Spleen (tissue), 11 donors: ENCODE measurements around the gene LAMP2. TPM values are rescaled to one million over a fixed set of nuclear protein-coding genes. Genes with fewer than 3 reads are reported as not detected.

Experiments
- DNase-seq: peaks from one replicate; pipeline ENCODE4 v3.0.0-alpha.2; 2020
- H3K27ac ChIP-seq, 8 donors: fragments of 200-600 bp; sonication (generic) in 7 of 8; 1 replicate in 4 of 8; 2 replicates in 4 of 8; pipeline versions ENCODE4 v1.5.0 to v1.8.0; 2016 to 2021; ENCODE audit warnings: inconsistent platforms in 4 of 8, mild to moderate bottlenecking in 4 of 8, moderate library complexity in 1 of 8
- H3K27me3 ChIP-seq, 7 donors: fragments of 200-600 bp; sonication (generic) in 6 of 7; replicated peaks in 1 of 7; 1 replicate in 4 of 7; 2 replicates in 3 of 7; pipeline versions ENCODE4 v1.5.0 to v1.8.0; 2016 to 2021; ENCODE audit warnings: inconsistent platforms in 3 of 7, mild to moderate bottlenecking in 1 of 7
- H3K36me3 ChIP-seq, 6 donors: fragments of 200-600 bp; sonication (generic) in 5 of 6; 1 replicate in 4 of 6; 2 replicates in 2 of 6; pipeline versions ENCODE4 v1.5.0 to v1.8.0; 2016 to 2021; ENCODE audit warnings: inconsistent platforms in 2 of 6
- H3K4me1 ChIP-seq, 6 donors: fragments of 200-600 bp; sonication (generic) in 5 of 6; 1 replicate in 3 of 6; 2 replicates in 3 of 6; pipeline versions ENCODE4 v1.5.0 to v1.8.0; 2016 to 2021; ENCODE audit warnings: inconsistent platforms in 3 of 6
- H3K4me3 ChIP-seq, 8 donors: fragments of 200-600 bp; sonication (generic) in 7 of 8; 1 replicate in 4 of 8; 2 replicates in 4 of 8; pipeline versions ENCODE4 v1.5.0 to v1.8.0; 2016 to 2021; ENCODE audit warnings: inconsistent platforms in 4 of 8, mild to moderate bottlenecking in 4 of 8, moderate library complexity in 2 of 8
- H3K9me3 ChIP-seq, 8 donors: fragments of 200-600 bp; sonication (generic) in 7 of 8; 1 replicate in 4 of 8; 2 replicates in 4 of 8; pipeline versions ENCODE4 v1.5.0 to v1.8.0; 2016 to 2021; ENCODE audit warnings: inconsistent platforms in 4 of 8
- POLR2A ChIP-seq, 3 donors: fragments of 450-650 bp; IDR thresholded peaks; one replicate each; pipeline ENCODE4 v1.5.1; 2017; ENCODE audit warnings: antibody characterized with exemption in 3 of 3, mild to moderate bottlenecking in 1 of 3
- POLR2AphosphoS5 ChIP-seq, 3 donors: sonication (generic); formaldehyde crosslinking; IDR thresholded peaks; one replicate each; pipeline ENCODE4 v1.5.1; 2017; ENCODE audit warnings: antibody characterized with exemption in 3 of 3
- WGBS, 5 donors: extraction: QIAGEN DNeasy Blood & Tissue Kit in 3 of 5; methylation state at CpG; one replicate each; pipeline versions ENCODE4 v1.1.5 to v1.1.7; 2013 to 2018; 5-methylcytosine and 5-hydroxymethylcytosine counted together
- intact Hi-C: fragments of 100-400 bp; cut with DNase I; formaldehyde crosslinking; loops from one replicate; pipeline ENCODE4 v1.15.0; 2023; ENCODE audit warnings: low total_unique reads
- polyA plus RNA-seq, 3 donors: library from polyadenylated mRNA; stranded (reverse); fragments of 200-250 nt; gene quantifications; one replicate each; pipeline ENCODE4 v1.2.1, GENCODE V29; 2013
- total RNA-seq, 7 donors: library from RNA; depleted of rRNA in 3 of 7; stranded (reverse); fragments of >200 nt in 3 of 7; fragmentation: NEBNext Ultra II Directional in 4 of 7; extraction: Animal tissue kit (Norgen Biotek cat#: 25700) in 4 of 7; gene quantifications; one replicate each; pipeline versions ENCODE4 v1.1.0 to v1.2.1, GENCODE V29; 2016 to 2021
- TF ChIP-seq, protein P1 (sequence below), 11 experiments: fragments of 200-600 bp in 7 of 11; fragments of 450-650 bp in 4 of 11; sonication (generic) in 4 of 11; IDR thresholded peaks in 8 of 11; conservative IDR thresholded peaks in 3 of 11; 1 replicate in 7 of 11; 2 replicates in 4 of 11; pipeline versions ENCODE4 v1.4.0 to v1.8.0; 2016 to 2021; ENCODE audit warnings: antibody characterized with exemption in 11 of 11, inconsistent platforms in 4 of 11, mild to moderate bottlenecking in 1 of 11
- donor health status: healthy with polysubstance abuse.
- donor health status: DM: no; HTN: no; CAD: no; lungs with moderate emphysema.
- donor health status: DM: no; HTN: no; CAD: no.
- donor health status: Bipolar disorder and iron deficiency.
- donor health status: healthy.
- donor health status: DM: no; HTN: no; CAD: no.
- donor health status: DM: yes; HTN: yes; CAD: no.

Gene LAMP2
- total and polyA plus RNA-seq, 10 donors = 13.6 to 99.3 (median 82.8) TPM

DNA sequence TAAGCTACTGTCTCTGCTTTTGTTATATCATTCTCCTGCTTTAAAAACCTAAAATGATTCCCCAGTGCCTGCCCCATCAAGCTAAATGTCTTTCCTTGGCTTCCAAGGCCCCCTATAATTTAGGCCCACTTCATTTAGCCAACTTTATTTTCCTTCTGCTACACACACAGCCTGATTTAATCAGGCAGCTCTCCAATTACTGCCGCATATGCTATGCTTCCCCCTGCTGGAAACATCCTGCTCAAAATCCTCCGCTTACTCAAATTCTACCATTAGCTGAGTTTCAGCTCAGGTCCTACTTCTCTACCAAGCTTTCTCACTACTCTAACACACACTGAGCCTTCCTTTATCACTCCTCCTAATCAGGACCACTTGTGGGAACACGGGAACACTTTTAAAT, 17.0 kb downstream of the LAMP2 start:
- no peak for DNase-seq
- Histone ChIP-seq H3K27me3 (no peaks in the 10 kb centered on the region), H3K4me1 (peaks cover 0 to 16% (median 7%) of the 10 kb centered on the region in 6 donors), H3K36me3 (peaks cover 0 to 67% (median 6%) of the 10 kb centered on the region in 6 donors), H3K9me3 (no peaks in the 10 kb centered on the region), H3K27ac (no peak overlapping the region), H3K4me3 (no peak overlapping the region)
- TF ChIP-seq POLR2AphosphoS5 (IDR thresholded peaks at IDR 0.05) = no peak
- TF ChIP-seq, protein P1, sequence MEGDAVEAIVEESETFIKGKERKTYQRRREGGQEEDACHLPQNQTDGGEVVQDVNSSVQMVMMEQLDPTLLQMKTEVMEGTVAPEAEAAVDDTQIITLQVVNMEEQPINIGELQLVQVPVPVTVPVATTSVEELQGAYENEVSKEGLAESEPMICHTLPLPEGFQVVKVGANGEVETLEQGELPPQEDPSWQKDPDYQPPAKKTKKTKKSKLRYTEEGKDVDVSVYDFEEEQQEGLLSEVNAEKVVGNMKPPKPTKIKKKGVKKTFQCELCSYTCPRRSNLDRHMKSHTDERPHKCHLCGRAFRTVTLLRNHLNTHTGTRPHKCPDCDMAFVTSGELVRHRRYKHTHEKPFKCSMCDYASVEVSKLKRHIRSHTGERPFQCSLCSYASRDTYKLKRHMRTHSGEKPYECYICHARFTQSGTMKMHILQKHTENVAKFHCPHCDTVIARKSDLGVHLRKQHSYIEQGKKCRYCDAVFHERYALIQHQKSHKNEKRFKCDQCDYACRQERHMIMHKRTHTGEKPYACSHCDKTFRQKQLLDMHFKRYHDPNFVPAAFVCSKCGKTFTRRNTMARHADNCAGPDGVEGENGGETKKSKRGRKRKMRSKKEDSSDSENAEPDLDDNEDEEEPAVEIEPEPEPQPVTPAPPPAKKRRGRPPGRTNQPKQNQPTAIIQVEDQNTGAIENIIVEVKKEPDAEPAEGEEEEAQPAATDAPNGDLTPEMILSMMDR (IDR thresholded peaks at IDR 0.05 in 8 of 11, conservative IDR thresholded peaks at IDR 0.05 in 3 of 11) = peak in 3 of 11 experiments; percentile 11 to 32 (median 23)
- intact Hi-C loops = no loop called here
- WGBS, 5 donors = 26 to 45% (median 36%) methylated on average over 3 of the region's 3 CpGs

DNA sequence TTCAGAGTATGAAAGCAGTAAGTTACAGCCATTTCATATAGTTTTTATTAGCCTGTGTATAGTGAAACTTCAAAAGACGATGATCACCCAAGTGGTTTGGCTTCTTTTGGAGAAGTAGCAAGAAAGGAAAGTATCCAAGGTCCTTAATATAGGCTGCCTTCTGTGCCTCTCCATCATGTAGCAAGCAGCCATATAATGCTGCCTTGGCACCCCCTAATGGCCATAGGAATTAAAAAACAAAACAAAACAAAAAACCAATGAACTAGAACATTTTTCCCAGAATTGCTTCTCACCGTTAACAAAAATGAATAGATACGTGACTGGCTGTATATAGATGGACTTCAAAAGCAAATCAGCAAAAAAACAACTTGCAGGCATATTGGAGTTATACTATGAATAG, 18.9 kb downstream of the LAMP2 start:
- Histone ChIP-seq H3K4me3 (no peak overlapping the region), H3K27ac (no peak overlapping the region), H3K36me3 (peaks cover 0 to 74% (median 16%) of the 10 kb centered on the region in 6 donors), H3K4me1 (no peaks in the 10 kb centered on the region), H3K27me3 (no peaks in the 10 kb centered on the region), H3K9me3 (no peaks in the 10 kb centered on the region)
- WGBS, 5 donors = 47 to 61% (median 53%) methylated on average over 3 of the region's 3 CpGs
- no peak for DNase-seq
- intact Hi-C loops = no loop called here
- TF ChIP-seq POLR2A (IDR thresholded peaks at IDR 0.05) (no peak), POLR2AphosphoS5 (IDR thresholded peaks at IDR 0.05) (no peak)
- TF ChIP-seq, protein P1 (IDR thresholded peaks at IDR 0.05 in 8 of 11, conservative IDR thresholded peaks at IDR 0.05 in 3 of 11) = no peak

DNA sequence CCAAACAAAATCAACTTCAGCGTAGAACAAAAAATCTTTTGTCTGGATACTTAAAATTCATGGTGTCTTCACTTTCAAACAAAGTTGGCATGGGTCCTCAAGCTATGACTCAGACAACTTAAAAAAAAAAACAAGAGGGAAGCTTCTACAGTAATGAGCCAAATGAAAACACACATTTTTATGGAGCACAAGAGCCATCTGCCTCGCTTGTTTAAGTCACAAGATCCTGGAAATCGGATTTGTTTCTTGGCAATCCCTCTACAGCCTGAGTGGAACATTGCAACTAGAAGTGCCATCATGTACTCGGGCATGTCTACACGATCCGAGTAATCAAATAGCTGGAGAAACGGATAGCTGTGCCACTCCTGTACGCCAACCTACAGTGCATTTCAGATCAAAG, 22.6 kb downstream of the LAMP2 start:
- Histone ChIP-seq H3K4me3 (no peak overlapping the region), H3K9me3 (no peaks in the 10 kb centered on the region), H3K4me1 (no peaks in the 10 kb centered on the region), H3K27me3 (no peaks in the 10 kb centered on the region), H3K36me3 (peaks cover 0 to 84% (median 26%) of the 10 kb centered on the region in 6 donors), H3K27ac (no peak overlapping the region)
- no peak for DNase-seq
- 60 to 89% (median 73%) methylated on average over 7 to 8 of the region's 8 CpGs for WGBS, 5 donors
- intact Hi-C loops = no loop called here
- TF ChIP-seq POLR2A (IDR thresholded peaks at IDR 0.05) (no peak), POLR2AphosphoS5 (IDR thresholded peaks at IDR 0.05) (no peak)
- TF ChIP-seq, protein P1 (IDR thresholded peaks at IDR 0.05 in 8 of 11, conservative IDR thresholded peaks at IDR 0.05 in 3 of 11) = no peak

DNA sequence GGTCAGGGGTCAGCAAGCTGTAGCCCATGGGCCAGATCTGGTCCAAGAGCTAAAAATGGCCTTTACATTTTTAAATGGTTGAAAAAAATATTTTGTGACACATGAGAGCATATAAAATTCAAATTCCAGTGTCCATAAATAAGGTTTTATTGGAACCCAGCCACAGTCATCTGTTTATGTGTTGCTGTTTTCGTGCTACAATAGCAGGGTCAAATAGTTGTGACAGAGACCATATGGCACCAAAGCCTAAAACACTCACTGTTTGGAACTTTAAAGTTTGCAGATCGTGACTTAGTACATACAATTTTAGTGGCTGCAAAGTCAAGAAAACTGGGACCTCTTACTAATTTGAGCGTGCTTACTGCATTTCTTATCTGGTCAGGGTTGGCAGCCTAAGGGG, 29.2 kb downstream of the LAMP2 start:
- no peak for DNase-seq
- Histone ChIP-seq H3K27me3 (no peaks in the 10 kb centered on the region), H3K9me3 (no peaks in the 10 kb centered on the region), H3K36me3 (peaks cover 0 to 76% (median 13%) of the 10 kb centered on the region in 6 donors), H3K4me1 (no peaks in the 10 kb centered on the region), H3K27ac (no peak overlapping the region), H3K4me3 (no peak overlapping the region)
- TF ChIP-seq, protein P1 (IDR thresholded peaks at IDR 0.05 in 8 of 11, conservative IDR thresholded peaks at IDR 0.05 in 3 of 11) = no peak
- TF ChIP-seq POLR2A (IDR thresholded peaks at IDR 0.05) = no peak
- no peak for TF ChIP-seq POLR2AphosphoS5 (IDR thresholded peaks at IDR 0.05)
- 70 to 86% (median 80%) methylated on average over 3 of the region's 3 CpGs for WGBS, 5 donors
- intact Hi-C loops = no loop called here
